ENCODE data around the gene TNFAIP1. TPM values are rescaled to one million over a fixed set of nuclear protein-coding genes. Genes with fewer than 3 reads are reported as not detected.

TNFAIP1 gene
- total and polyA plus RNA-seq, 2 of the 4 experiments (the other 2 are of a cell fraction): 49.1 to 62.9 TPM

DNA sequence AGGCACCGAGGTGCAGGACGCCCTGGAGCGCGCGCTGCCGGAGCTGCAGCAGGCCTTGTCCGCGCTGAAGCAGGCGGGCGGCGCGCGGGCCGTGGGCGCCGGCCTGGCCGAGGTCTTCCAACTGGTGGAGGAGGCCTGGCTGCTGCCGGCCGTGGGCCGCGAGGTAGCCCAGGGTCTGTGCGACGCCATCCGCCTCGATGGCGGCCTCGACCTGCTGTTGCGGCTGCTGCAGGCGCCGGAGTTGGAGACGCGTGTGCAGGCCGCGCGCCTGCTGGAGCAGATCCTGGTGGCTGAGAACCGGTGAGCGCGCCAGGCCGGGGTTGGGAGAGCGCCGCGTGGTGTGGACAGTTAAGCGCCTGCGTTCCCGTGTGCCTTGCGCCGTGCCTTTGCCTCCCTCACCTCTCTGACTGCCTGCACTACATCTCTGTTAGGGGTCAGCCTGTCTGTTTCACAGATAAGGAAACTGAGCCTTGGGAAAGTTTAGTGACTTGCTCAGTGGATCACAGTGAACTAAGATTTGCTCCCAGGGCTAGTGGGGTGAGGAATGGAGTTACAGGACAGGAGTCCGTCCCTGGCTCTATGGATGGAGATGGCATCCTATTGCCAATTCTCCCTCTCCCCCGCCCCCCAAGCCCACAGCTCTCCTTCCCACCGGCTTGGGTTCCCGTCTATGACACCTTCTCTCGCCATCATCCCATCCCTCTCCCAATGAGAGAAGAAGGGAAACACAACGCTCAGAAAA lies 36.8 kb downstream of the TNFAIP1 start:
- Histone ChIP-seq H3K14ac (replicated peaks; ENCODE audit: low read depth, low read length) (0 out of 2 replicates have a peak overlapping the region, but pooled peaks have one; percentile 59), H3K4ac (ENCODE audit: low read depth, low read length) (no peak overlapping the region), H3K56ac (ENCODE audit: extremely low read depth, insufficient read depth, low read length) (0 out of 2 replicates have a peak overlapping the region, but pooled peaks have one; percentile 19), H4K20me1 (ENCODE audit: insufficient read depth, low read length) (peaks cover 31% of the 10 kb centered on the region), H3K27ac (ENCODE audit: insufficient read depth, low read length) (peak overlapping the region; percentile 28; the same call in 1 of the 2 replicates), H3K4me3 (ENCODE audit: insufficient read depth, low read depth, low read length) (peak overlapping the region; percentile 54), H3K18ac (ENCODE audit: low read depth, low read length) (no peak overlapping the region), H4K8ac (ENCODE audit: low read depth in 2 of 2, low read length in 2 of 2) (peak overlapping the region in 1 of 2 experiments; percentile 40; a peak in 2 of 4 replicates), H2BK20ac (ENCODE audit: low read depth, low read length) (no peak overlapping the region), H3K23ac (ENCODE audit: low read depth, low read length) (peak overlapping the region; percentile 70; the same call in 1 of the 2 replicates), H4K5ac (ENCODE audit: low read depth, low read length) (no peak overlapping the region), H2AK5ac (ENCODE audit: low read depth, low read length) (peak overlapping the region; percentile 7; the same call in 1 of the 2 replicates), H3K36me3 (ENCODE audit: control insufficient read depth, insufficient read depth, low read length) (no peaks in the 10 kb centered on the region), H2BK15ac (ENCODE audit: low read depth, low read length) (no peak overlapping the region), H2BK120ac (ENCODE audit: low read depth, low read length) (no peak overlapping the region), H2AK9ac (replicated peaks; ENCODE audit: low read depth, low read length, poor library complexity) (peak overlapping the region; percentile 29), H3K9ac (ENCODE audit: low read depth, low read length) (peak overlapping the region; percentile 43), H4K91ac (ENCODE audit: insufficient read depth, low read depth, low read length) (no peak overlapping the region; the same call in 1 of the 2 replicates), H2AFZ (replicated peaks; ENCODE audit: low read length, poor library complexity) (peak overlapping the region; percentile 93), H3K9me3 (ENCODE audit: control insufficient read depth, insufficient read depth, low read length) (no peaks in the 10 kb centered on the region), H3K4me2 (ENCODE audit: low read depth, low read length) (peak overlapping the region; percentile 84), H3K27me3 (ENCODE audit: control insufficient read depth, insufficient read depth, low read length) (no peaks in the 10 kb centered on the region), H3K4me1 (ENCODE audit: control insufficient read depth, insufficient read depth, low read length) (peaks cover 14% of the 10 kb centered on the region; the same call in 1 of the 2 replicates), H2BK5ac (ENCODE audit: low read depth, low read length, poor library complexity, severe bottlenecking) (no peak overlapping the region), H3K9me1 (ENCODE audit: insufficient read depth, low read length) (peaks cover 35% of the 10 kb centered on the region), H3K79me1 (ENCODE audit: low read depth in 1 of 2, low read length in 2 of 2) (peaks cover 5 to 30% of the 10 kb centered on the region in 2 experiments; a peak in 3 of 4 replicates)
- no CpG with 5 or more reads among the region's 53 CpGs for WGBS, 2 experiments (ENCODE audit: extremely low coverage in 2 of 2, insufficient read length in 1 of 2)
- TF ChIP-seq MAFK (IDR thresholded peaks at IDR 0.05; ENCODE audit: low read depth, low read length) (no peak), MXI1 (IDR thresholded peaks at IDR 0.05; ENCODE audit: borderline replicate concordance, low read depth, low read length) (peak; percentile 24; the same call in 1 of the 2 replicates)
- TF ChIP-seq, protein P1, sequence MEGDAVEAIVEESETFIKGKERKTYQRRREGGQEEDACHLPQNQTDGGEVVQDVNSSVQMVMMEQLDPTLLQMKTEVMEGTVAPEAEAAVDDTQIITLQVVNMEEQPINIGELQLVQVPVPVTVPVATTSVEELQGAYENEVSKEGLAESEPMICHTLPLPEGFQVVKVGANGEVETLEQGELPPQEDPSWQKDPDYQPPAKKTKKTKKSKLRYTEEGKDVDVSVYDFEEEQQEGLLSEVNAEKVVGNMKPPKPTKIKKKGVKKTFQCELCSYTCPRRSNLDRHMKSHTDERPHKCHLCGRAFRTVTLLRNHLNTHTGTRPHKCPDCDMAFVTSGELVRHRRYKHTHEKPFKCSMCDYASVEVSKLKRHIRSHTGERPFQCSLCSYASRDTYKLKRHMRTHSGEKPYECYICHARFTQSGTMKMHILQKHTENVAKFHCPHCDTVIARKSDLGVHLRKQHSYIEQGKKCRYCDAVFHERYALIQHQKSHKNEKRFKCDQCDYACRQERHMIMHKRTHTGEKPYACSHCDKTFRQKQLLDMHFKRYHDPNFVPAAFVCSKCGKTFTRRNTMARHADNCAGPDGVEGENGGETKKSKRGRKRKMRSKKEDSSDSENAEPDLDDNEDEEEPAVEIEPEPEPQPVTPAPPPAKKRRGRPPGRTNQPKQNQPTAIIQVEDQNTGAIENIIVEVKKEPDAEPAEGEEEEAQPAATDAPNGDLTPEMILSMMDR (conservative IDR thresholded peaks at IDR 0.05; ENCODE audit: low read depth, low read length): no peak
- CTCF ChIA-PET: no interaction called here
- in situ Hi-C loops (cut with MboI; ENCODE audit: low sequenced_read_pairs): no loop called here
- peak; percentile 4 for ATAC-seq (ENCODE audit: low read depth)
- intact Hi-C loops (cut with micrococcal nuclease): no loop called here
- dilution Hi-C loops (cut with HindIII; ENCODE audit: low sequenced_read_pairs, unreplicated experiment): no loop called here
- no TSS peak for BruUV-seq (replicated peaks)
- POLR2A ChIA-PET (ENCODE audit: unreplicated experiment): no interaction called here
- peak; percentile 30 for DNase-seq

Measured in IMR-90 (cell line).